ENCODE results near the gene RBM19.

RBM19 gene, protein sequence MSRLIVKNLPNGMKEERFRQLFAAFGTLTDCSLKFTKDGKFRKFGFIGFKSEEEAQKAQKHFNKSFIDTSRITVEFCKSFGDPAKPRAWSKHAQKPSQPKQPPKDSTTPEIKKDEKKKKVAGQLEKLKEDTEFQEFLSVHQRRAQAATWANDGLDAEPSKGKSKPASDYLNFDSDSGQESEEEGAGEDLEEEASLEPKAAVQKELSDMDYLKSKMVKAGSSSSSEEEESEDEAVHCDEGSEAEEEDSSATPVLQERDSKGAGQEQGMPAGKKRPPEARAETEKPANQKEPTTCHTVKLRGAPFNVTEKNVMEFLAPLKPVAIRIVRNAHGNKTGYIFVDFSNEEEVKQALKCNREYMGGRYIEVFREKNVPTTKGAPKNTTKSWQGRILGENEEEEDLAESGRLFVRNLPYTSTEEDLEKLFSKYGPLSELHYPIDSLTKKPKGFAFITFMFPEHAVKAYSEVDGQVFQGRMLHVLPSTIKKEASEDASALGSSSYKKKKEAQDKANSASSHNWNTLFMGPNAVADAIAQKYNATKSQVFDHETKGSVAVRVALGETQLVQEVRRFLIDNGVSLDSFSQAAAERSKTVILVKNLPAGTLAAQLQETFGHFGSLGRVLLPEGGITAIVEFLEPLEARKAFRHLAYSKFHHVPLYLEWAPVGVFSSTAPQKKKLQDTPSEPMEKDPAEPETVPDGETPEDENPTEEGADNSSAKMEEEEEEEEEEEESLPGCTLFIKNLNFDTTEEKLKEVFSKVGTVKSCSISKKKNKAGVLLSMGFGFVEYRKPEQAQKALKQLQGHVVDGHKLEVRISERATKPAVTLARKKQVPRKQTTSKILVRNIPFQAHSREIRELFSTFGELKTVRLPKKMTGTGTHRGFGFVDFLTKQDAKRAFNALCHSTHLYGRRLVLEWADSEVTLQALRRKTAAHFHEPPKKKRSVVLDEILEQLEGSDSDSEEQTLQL

DNA sequence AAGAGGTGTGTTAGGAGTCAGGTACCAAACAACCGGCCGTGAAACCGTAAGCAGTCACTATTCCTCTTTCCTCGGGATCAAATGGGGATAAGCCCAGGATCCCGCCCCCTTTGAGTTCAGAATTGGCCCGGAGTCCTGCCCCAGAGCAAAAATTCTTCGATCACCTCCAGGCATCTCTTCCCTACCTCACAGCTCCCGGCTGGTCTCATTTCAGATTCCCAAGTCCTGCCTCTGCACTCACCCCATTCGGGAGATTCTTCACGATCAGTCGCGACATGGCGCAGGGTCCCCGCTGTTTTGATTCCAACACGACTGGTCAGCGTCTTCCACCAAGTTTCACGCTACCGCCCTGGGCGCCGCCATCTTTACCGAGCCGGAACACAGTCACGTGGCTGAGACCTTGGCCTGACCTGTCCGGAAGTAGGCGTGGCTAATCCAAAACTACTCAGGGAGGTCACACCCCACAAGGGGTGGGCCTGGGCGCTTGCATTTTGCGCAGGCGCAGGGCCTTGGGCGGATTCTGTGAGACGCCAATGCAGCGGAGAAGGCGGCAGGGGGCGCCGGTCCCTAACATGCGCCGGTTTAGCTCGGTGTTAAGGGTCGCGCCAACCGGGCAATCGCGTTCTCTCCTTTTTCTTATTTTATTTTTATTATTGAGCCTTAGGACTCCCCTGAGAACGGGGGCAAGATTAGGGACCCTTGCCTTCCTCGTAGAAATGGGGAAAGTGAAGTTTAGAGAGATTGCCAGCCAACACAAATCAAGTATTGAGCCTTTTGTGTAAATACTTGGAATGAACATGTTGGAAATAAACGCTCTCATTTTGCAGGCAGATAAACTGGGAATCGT is at the start of gene RBM19:
RBM19 (minus strand) TSS at position 375 of the 847 bp plus-strand sequence; CDS start at position 277, 98 bp downstream.
- Histone ChIP-seq H3K4me2 (ENCODE audit: low read length) (peak within 1 kb of the TSS; percentile 90), H4K20me1 (ENCODE audit: control insufficient read depth, insufficient read depth, low read depth, low read length) (no peaks in the 10 kb centered on the region), H3K9me2 (replicated peaks; ENCODE audit: control insufficient read depth, low read length) (no peaks in the 10 kb centered on the region), H3K4me1 (ENCODE audit: control insufficient read depth, low read length) (peaks cover 16% of the 10 kb centered on the region), H3F3A (ENCODE audit: control insufficient read depth, insufficient read depth) (no peaks in the 10 kb centered on the region), H3K27me3 (ENCODE audit: control insufficient read depth, low read length) (no peaks in the 10 kb centered on the region), H3K27ac (ENCODE audit: low read depth, low read length) (no peak within 1 kb of the TSS), H3K79me2 (ENCODE audit: control insufficient read depth, low read length) (peaks cover 33% of the 10 kb centered on the region), H3K9me3 (ENCODE audit: control insufficient read depth, insufficient read depth, low read length) (no peaks in the 10 kb centered on the region), H3K4me3 (ENCODE audit: low read length) (peak within 1 kb of the TSS; percentile 82), H3K36me3 (ENCODE audit: control insufficient read depth, low read length) (peaks cover 10% of the 10 kb centered on the region)
- TF ChIP-seq, protein P1, sequence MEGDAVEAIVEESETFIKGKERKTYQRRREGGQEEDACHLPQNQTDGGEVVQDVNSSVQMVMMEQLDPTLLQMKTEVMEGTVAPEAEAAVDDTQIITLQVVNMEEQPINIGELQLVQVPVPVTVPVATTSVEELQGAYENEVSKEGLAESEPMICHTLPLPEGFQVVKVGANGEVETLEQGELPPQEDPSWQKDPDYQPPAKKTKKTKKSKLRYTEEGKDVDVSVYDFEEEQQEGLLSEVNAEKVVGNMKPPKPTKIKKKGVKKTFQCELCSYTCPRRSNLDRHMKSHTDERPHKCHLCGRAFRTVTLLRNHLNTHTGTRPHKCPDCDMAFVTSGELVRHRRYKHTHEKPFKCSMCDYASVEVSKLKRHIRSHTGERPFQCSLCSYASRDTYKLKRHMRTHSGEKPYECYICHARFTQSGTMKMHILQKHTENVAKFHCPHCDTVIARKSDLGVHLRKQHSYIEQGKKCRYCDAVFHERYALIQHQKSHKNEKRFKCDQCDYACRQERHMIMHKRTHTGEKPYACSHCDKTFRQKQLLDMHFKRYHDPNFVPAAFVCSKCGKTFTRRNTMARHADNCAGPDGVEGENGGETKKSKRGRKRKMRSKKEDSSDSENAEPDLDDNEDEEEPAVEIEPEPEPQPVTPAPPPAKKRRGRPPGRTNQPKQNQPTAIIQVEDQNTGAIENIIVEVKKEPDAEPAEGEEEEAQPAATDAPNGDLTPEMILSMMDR (IDR thresholded peaks at IDR 0.05; ENCODE audit: low read depth, low read length, poor library complexity, severe bottlenecking) = peak; percentile 80
- TF ChIP-seq EZH2phosphoT487 (IDR thresholded peaks at IDR 0.05; ENCODE audit: borderline replicate concordance, low read length) = no peak

DNA sequence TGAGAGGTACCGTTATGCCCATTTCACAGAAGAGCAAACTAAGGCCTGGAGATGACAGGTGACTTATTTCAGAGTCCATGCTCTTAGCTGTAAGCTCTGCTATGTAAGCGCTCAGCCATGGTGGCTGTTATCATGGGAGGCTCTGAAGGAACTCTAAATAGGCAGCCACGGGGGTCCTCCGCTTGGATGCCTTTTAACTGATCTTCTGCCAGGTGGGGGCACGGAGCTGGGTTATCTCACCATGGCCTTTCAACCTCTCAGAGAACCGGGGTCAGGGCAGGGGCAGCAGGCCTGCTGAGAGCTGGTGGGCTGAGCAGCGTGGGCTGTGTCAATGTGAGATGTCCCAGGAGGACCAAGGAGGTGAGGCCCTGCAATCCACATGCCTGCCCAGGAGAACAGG is 49.7 kb upstream of the RBM19 start:
- H3K9me2 ChIP-seq (replicated peaks; ENCODE audit: control insufficient read depth, low read length) = no peaks in the 10 kb centered on the region
- H3K4me2 ChIP-seq (ENCODE audit: low read length) = no peak overlapping the region
- TF ChIP-seq, protein P1 (IDR thresholded peaks at IDR 0.05; ENCODE audit: low read depth, low read length, poor library complexity, severe bottlenecking) = no peak
- no peak for TF ChIP-seq EZH2phosphoT487 (IDR thresholded peaks at IDR 0.05; ENCODE audit: borderline replicate concordance, low read length)
- H3K27ac ChIP-seq (ENCODE audit: low read depth, low read length) = no peak overlapping the region
- no peaks in the 10 kb centered on the region; the same call in 1 of the 2 replicates for H3K9me3 ChIP-seq (ENCODE audit: control insufficient read depth, insufficient read depth, low read length)
- H4K20me1 ChIP-seq (ENCODE audit: control insufficient read depth, insufficient read depth, low read depth, low read length) = no peaks in the 10 kb centered on the region
- H3F3A ChIP-seq (ENCODE audit: control insufficient read depth, insufficient read depth) = no peaks in the 10 kb centered on the region
- no peaks in the 10 kb centered on the region for H3K36me3 ChIP-seq (ENCODE audit: control insufficient read depth, low read length)
- H3K4me3 ChIP-seq (ENCODE audit: low read length) = no peak overlapping the region
- no peaks in the 10 kb centered on the region for H3K79me2 ChIP-seq (ENCODE audit: control insufficient read depth, low read length)
- H3K27me3 ChIP-seq (ENCODE audit: control insufficient read depth, low read length) = peaks cover 9% of the 10 kb centered on the region
- H3K4me1 ChIP-seq (ENCODE audit: control insufficient read depth, low read length) = no peaks in the 10 kb centered on the region

DNA sequence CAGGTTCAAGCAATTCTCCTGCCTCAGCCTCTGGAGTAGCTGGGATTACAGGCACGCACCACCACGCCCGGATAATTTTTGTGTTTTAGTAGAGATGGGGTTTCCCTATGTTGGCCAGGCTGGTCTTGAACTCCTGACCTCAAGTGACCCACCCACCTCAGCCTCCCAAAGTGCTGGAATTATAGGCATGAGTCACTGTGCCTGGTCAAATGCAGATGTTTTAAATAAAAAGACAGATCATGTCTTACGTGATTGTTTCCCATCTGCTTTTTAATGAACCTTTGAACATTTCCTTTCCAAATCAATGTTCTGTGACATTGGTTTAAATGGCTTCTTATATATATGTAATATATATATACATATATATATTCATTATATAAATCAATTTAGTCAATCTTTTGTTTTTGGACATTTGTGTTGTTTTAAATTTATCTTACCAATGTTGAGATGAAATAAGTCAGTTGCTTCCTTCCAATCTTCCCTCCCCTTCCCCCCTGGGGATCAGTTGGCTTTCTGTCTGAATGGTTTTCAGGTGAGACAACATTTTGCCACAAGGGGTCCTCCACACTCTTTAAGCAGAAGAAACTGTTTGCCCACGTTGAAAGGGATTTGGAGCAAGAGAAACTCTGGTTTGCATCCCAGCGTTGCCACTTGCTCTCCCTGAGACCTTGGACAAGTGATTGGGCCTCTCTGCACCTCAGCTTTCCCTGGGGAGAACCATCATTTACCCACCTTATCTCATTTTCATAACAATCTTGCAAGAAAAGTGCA is 47.6 kb upstream of the RBM19 start:
- H4K20me1 ChIP-seq (ENCODE audit: control insufficient read depth, insufficient read depth, low read depth, low read length) = no peaks in the 10 kb centered on the region
- H3K27me3 ChIP-seq (ENCODE audit: control insufficient read depth, low read length) = peaks cover 9% of the 10 kb centered on the region
- H3K9me3 ChIP-seq (ENCODE audit: control insufficient read depth, insufficient read depth, low read length) = no peaks in the 10 kb centered on the region; the same call in 1 of the 2 replicates
- H3K4me2 ChIP-seq (ENCODE audit: low read length) = no peak overlapping the region
- H3K27ac ChIP-seq (ENCODE audit: low read depth, low read length) = no peak overlapping the region
- no peak overlapping the region for H3K4me3 ChIP-seq (ENCODE audit: low read length)
- no peaks in the 10 kb centered on the region for H3K4me1 ChIP-seq (ENCODE audit: control insufficient read depth, low read length)
- H3K79me2 ChIP-seq (ENCODE audit: control insufficient read depth, low read length) = no peaks in the 10 kb centered on the region
- TF ChIP-seq, protein P1 (IDR thresholded peaks at IDR 0.05; ENCODE audit: low read depth, low read length, poor library complexity, severe bottlenecking) = peak; percentile 43
- no peak for TF ChIP-seq EZH2phosphoT487 (IDR thresholded peaks at IDR 0.05; ENCODE audit: borderline replicate concordance, low read length)
- H3F3A ChIP-seq (ENCODE audit: control insufficient read depth, insufficient read depth) = no peaks in the 10 kb centered on the region
- H3K36me3 ChIP-seq (ENCODE audit: control insufficient read depth, low read length) = no peaks in the 10 kb centered on the region
- H3K9me2 ChIP-seq (replicated peaks; ENCODE audit: control insufficient read depth, low read length) = no peaks in the 10 kb centered on the region
